HepG2 (cell line): Measurements from ENCODE around the gene SLC45A1. TPM values are rescaled to one million over a fixed set of nuclear protein-coding genes. Genes with fewer than 3 reads are reported as not detected.

Source experiments
- ATAC-seq: fragments of 200-7000 bp; cut with Tn5 transposase; 3 replicates; pipeline ENCODE4 v1.9.1; 2020; ENCODE audit warnings: mild to moderate bottlenecking, moderate library complexity
- BruUV-seq: library from RNA; stranded (reverse); fragments of 400-500 nt; replicated peaks from 2 replicates; lab custom pipeline; 2021; lab: Mats Ljungman, UMichigan
- CTCF ChIA-PET: fragments of 300-600 bp; formaldehyde crosslinking; extraction: SDS; loops from one replicate; lab custom pipeline; 2021; ENCODE audit warnings: low total read pairs, inconsistent platforms, low intra/inter-chr PET ratio; lab: Yijun Ruan, JAX
- POLR2A ChIA-PET: fragments of 350-600 bp; sonication (Branson Sonifier 250); formaldehyde crosslinking; loops from one replicate; lab custom pipeline; 2020; ENCODE audit warnings: antibody characterized with exemption, inconsistent platforms; lab: Yijun Ruan, JAX
- DNase-seq: peaks from one replicate; pipeline ENCODE4 v3.0.0-alpha.2; 2015; ENCODE audit warnings: low spot score
- FAIRE-seq: peaks from 3 replicates; lab custom pipeline; 2011; peaks lifted over from hg19 to GRCh38; lab: Jason Lieb, UNC
- H2AFZ ChIP-seq: one replicate; pipeline ENCODE4 v1.6.1; 2011; ENCODE audit warnings: low read length, inconsistent platforms
- H3K27ac ChIP-seq: fragments of 300-600 bp; 3 replicates; pipeline ENCODE4 v1.8.0; 2011; ENCODE audit warnings: mixed run types, mild to moderate bottlenecking, mixed read lengths, low read length, inconsistent platforms; ENCODE audit not compliant: insufficient read depth; ENCODE audit errors: extremely low read length
- H3K27me3 ChIP-seq, 2 experiments: fragments of 200-600 bp in 1 of 2; 2 replicates in 1 of 2; 3 replicates in 1 of 2; pipeline versions ENCODE4 v1.6.0 to v1.8.0; 2011; ENCODE audit warnings: low read length in 2 of 2, mild to moderate bottlenecking in 2 of 2, moderate library complexity in 2 of 2, inconsistent platforms in 1 of 2; ENCODE audit not compliant: insufficient read depth in 2 of 2, control insufficient read depth in 1 of 2
- H3K36me3 ChIP-seq, 2 experiments: fragments of 200-600 bp in 1 of 2; replicated peaks in 1 of 2; 2 replicates in 1 of 2; 3 replicates in 1 of 2; pipeline versions ENCODE4 v1.5.1 to v1.8.0; 2011; ENCODE audit warnings: low read length in 2 of 2, inconsistent platforms in 1 of 2; ENCODE audit not compliant: insufficient read depth in 2 of 2, control insufficient read depth in 1 of 2
- H3K4me1 ChIP-seq: 2 replicates; pipeline ENCODE4 v1.5.1; 2012; ENCODE audit warnings: low read length, inconsistent platforms; ENCODE audit not compliant: insufficient read depth
- H3K4me2 ChIP-seq: 2 replicates; pipeline ENCODE4 v1.6.0; 2011; ENCODE audit warnings: low read depth, low read length, inconsistent platforms
- H3K4me3 ChIP-seq, 3 experiments: fragments of 200-600 bp in 1 of 3; sonication (generic), shearing (Covaris generic) in 1 of 3; replicated peaks in 1 of 3; 2 replicates each; pipeline ENCODE4 v1.5.1; 2011 to 2016; ENCODE audit warnings: low read length in 3 of 3, inconsistent platforms in 2 of 3, low read depth in 2 of 3, mild to moderate bottlenecking in 2 of 3, control low read depth in 1 of 3, mixed read lengths in 1 of 3; ENCODE audit not compliant: insufficient read depth in 1 of 3
- H3K79me2 ChIP-seq: one replicate; pipeline ENCODE4 v1.6.1; 2011; ENCODE audit warnings: low read length, inconsistent platforms; ENCODE audit not compliant: insufficient read depth
- H3K9ac ChIP-seq: 2 replicates; pipeline ENCODE4 v1.6.0; 2011; ENCODE audit warnings: mild to moderate bottlenecking, low read depth, low read length, inconsistent platforms; ENCODE audit not compliant: insufficient read depth
- H3K9me3 ChIP-seq: 2 replicates; pipeline ENCODE4 v1.5.1; 2012; ENCODE audit warnings: mild to moderate bottlenecking, low read length
- H4K20me1 ChIP-seq: 2 replicates; pipeline ENCODE4 v1.6.0; 2011; ENCODE audit warnings: inconsistent platforms, mild to moderate bottlenecking, low read length, moderate library complexity; ENCODE audit not compliant: insufficient read depth
- CBX5 ChIP-seq: sonication (generic); formaldehyde crosslinking; IDR thresholded peaks from 2 replicates; pipeline ENCODE4 v1.4.0; 2020; ENCODE audit warnings: missing genetic modification reagents, borderline replicate concordance
- PHF21A ChIP-seq: sonication (generic); formaldehyde crosslinking; IDR thresholded peaks from 2 replicates; pipeline ENCODE4 v1.5.0; 2020; ENCODE audit warnings: mild to moderate bottlenecking, missing genetic modification reagents
- RBM22 ChIP-seq: fragments of 200-400 bp; formaldehyde crosslinking; optimal IDR thresholded peaks from 2 replicates; pipeline ENCODE3; 2017; ENCODE audit warnings: mild to moderate bottlenecking, low read length, moderate library complexity
- SNAPC2 ChIP-seq: sonication (generic); formaldehyde crosslinking; IDR thresholded peaks from 2 replicates; pipeline ENCODE4 v1.8.1; 2022; ENCODE audit warnings: mild to moderate bottlenecking, missing genetic modification reagents
- ZNF274 ChIP-seq: sonication (generic); formaldehyde crosslinking; IDR thresholded peaks from 2 replicates; pipeline ENCODE4 v1.5.1; 2020; ENCODE audit warnings: mild to moderate bottlenecking, missing genetic modification reagents
- WGBS: methylation state at CpG from one replicate; pipeline ENCODE4 v1.1.6; 2017; ENCODE audit warnings: low lambda C conversion rate; 5-methylcytosine and 5-hydroxymethylcytosine counted together
- in situ Hi-C: cut with HindIII; loops from 2 replicates; pipeline ENCODE4 v1.10.0; 2017; ENCODE audit warnings: low pct_unique_long_range_greater_than_20kb; ENCODE audit not compliant: extremely low pct_ligation_motif_present
- intact Hi-C: fragments of 100-400 bp; cut with micrococcal nuclease; formaldehyde crosslinking; loops from one replicate; pipeline ENCODE4 v1.10.0; 2022; ENCODE audit not compliant: unreplicated experiment
- polyA plus RNA-seq, 8 experiments: library from polyadenylated mRNA; depleted of rRNA in 3 of 8; stranded (reverse) in 7 of 8; unstranded in 1 of 8; fragments of >200 nt; fragmentation: Illumina TruSeq in 4 of 8; extraction: Trizol in 4 of 8; gene quantifications; 2 replicates each; pipeline versions ENCODE4 v1.2.1 to v1.2.3, GENCODE V29; 2011 to 2016; ENCODE audit warnings: low read depth in 4 of 8, missing spikeins in 1 of 8, mixed read lengths in 1 of 8; ENCODE audit not compliant: insufficient read depth in 1 of 8
- total RNA-seq, 5 experiments: library from RNA; depleted of rRNA; stranded (reverse); fragments of >200 nt; fragmentation: Illumina TruSeq; extraction: Trizol; gene quantifications; 2 replicates each; pipeline ENCODE4 v1.2.3, GENCODE V29; 2016; ENCODE audit warnings: low read depth in 1 of 5
- TF ChIP-seq, protein P1 (sequence below): sonication (generic); formaldehyde crosslinking; IDR thresholded peaks from 2 replicates; pipeline ENCODE4 v1.4.0; 2020; ENCODE audit warnings: missing genetic modification reagents
- TF ChIP-seq, protein P2 (sequence below): sonication (generic); formaldehyde crosslinking; IDR thresholded peaks from 2 replicates; pipeline ENCODE4 v1.5.0; 2020; ENCODE audit warnings: missing genetic modification reagents, mild to moderate bottlenecking, borderline replicate concordance

Gene SLC45A1
- total and polyA plus RNA-seq, 2 of the 13 experiments (the other 11 are each of a cell fraction or from before 2014, with no cell fraction given): not detected

DNA sequence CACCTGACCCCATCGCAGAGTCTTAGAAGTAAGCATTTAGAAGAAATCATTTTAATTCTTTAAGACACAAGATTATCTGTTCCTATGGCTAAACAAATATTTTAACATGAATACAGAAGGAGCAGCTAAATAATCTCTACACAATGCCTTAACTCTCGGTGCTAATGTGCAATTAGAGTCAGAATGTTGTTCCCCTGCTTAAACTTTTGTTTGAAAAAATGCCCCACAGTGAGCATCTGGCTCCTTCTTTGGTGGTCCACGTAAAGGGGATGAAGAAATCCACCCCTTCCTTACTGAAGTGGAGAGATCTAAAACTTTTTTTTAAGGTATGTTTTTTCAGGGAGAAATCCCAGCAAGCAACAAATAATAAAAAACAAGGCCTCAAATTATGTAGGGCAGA is 55.2 kb downstream of the SLC45A1 start:
- DNase-seq: no peak
- no peak overlapping the region for H3K4me3 ChIP-seq
- H3K27me3 ChIP-seq: no peaks in the 10 kb centered on the region
- H2AFZ ChIP-seq: no peak overlapping the region
- no peak for ATAC-seq
- H4K20me1 ChIP-seq: peaks cover 57% of the 10 kb centered on the region
- FAIRE-seq: no peak
- H3K4me1 ChIP-seq: peaks cover 32% of the 10 kb centered on the region
- H3K9me3 ChIP-seq: no peaks in the 10 kb centered on the region
- TF ChIP-seq SNAPC2 (CRISPR knock-in tag) (no peak), PHF21A (CRISPR knock-in tag) (no peak), ZNF274 (no peak)
- TF ChIP-seq, protein P1, sequence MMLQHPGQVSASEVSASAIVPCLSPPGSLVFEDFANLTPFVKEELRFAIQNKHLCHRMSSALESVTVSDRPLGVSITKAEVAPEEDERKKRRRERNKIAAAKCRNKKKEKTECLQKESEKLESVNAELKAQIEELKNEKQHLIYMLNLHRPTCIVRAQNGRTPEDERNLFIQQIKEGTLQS (CRISPR knock-in tag): no peak
- TF ChIP-seq, protein P2, sequence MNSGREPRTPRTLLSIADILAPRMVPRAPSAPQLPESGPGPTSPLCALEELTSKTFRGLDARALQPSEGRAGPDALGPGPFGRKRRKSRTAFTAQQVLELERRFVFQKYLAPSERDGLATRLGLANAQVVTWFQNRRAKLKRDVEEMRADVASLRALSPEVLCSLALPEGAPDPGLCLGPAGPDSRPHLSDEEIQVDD: no peak
- 98% methylated on average over 3 of the region's 3 CpGs for WGBS
- H3K27ac ChIP-seq: no peak overlapping the region
- ChIA-PET CTCF (no interaction called here), POLR2A (no interaction called here)
- H3K79me2 ChIP-seq: peaks cover 30% of the 10 kb centered on the region
- H3K9ac ChIP-seq: no peak overlapping the region
- no TSS peak for BruUV-seq
- in situ Hi-C loops: no loop called here
- peaks cover 22 to 52% of the 10 kb centered on the region in 2 experiments for H3K36me3 ChIP-seq
- H3K4me2 ChIP-seq: no peak overlapping the region
- intact Hi-C loops: loop anchor here (10.0 kb wide), 1 partner anchor 332 kb away; no protein-coding TSS in a partner anchor

- POLR2A ChIA-PET: no interaction called here
- H3K4me1 ChIP-seq: peaks cover 32% of the 10 kb centered on the region
Observed at GRCh38 chr1:8373581-8374241, 55.8 kb downstream of the SLC45A1 start.

More at GRCh38 chr1:8373581-8374241, 55.8 kb downstream of the SLC45A1 start:
- BruUV-seq: no TSS peak
- H3K27ac ChIP-seq: no peak overlapping the region
- H4K20me1 ChIP-seq: peaks cover 59% of the 10 kb centered on the region
- CTCF ChIA-PET: no interaction called here
- H3K27me3 ChIP-seq: no peaks in the 10 kb centered on the region
- ATAC-seq: no peak
- no peak overlapping the region for H3K4me3 ChIP-seq
- peaks cover 34% of the 10 kb centered on the region for H3K79me2 ChIP-seq
- no peak for FAIRE-seq
- H2AFZ ChIP-seq: no peak overlapping the region
- peaks cover 22 to 52% of the 10 kb centered on the region in 2 experiments for H3K36me3 ChIP-seq
- 98% methylated on average over 15 of the region's 19 CpGs for WGBS
- H3K4me2 ChIP-seq: no peak overlapping the region
- no peak for DNase-seq
- intact Hi-C loops: loop anchor here (10.0 kb wide), 1 partner anchor 331 kb away; no protein-coding TSS in a partner anchor
- H3K9me3 ChIP-seq: no peaks in the 10 kb centered on the region
- H3K9ac ChIP-seq: no peak overlapping the region
- in situ Hi-C loops: no loop called here
- TF ChIP-seq CBX5 (CRISPR knock-in tag) (no peak), RBM22 (peak; percentile 63)
